IMR-90 (cell line): ENCODE data around the gene SYNM. TPM values are rescaled to one million over a fixed set of nuclear protein-coding genes. Genes with fewer than 3 reads are reported as not detected.

Experiments used
- ATAC-seq: fragments of 200-7000 bp; cut with Tn5 transposase; 2 replicates; pipeline ENCODE4 v1.9.1; 2020; ENCODE audit warnings: low read depth, mild to moderate bottlenecking, moderate library complexity
- BruUV-seq: library from RNA; stranded (reverse); fragments of 400-500 nt; replicated peaks from 2 replicates; lab custom pipeline; 2021; lab: Mats Ljungman, UMichigan
- CTCF ChIA-PET: fragments of 300-600 bp; formaldehyde crosslinking; extraction: SDS; loops from one replicate; lab custom pipeline; 2021; ENCODE audit warnings: antibody characterized with exemption; lab: Yijun Ruan, JAX
- POLR2A ChIA-PET: fragments of 300-600 bp; sonication (Branson Sonifier 250); formaldehyde crosslinking; loops from one replicate; lab custom pipeline; 2022; ENCODE audit warnings: antibody characterized with exemption; ENCODE audit not compliant: unreplicated experiment; lab: Charles Lee
- DNase-seq: peaks from one replicate; pipeline ENCODE4 v3.0.0; 2013
- H2AFZ ChIP-seq: replicated peaks from 2 replicates; pipeline ENCODE3; 2013; ENCODE audit warnings: low read length, mild to moderate bottlenecking; ENCODE audit not compliant: poor library complexity
- H2AK5ac ChIP-seq: 2 replicates; pipeline ENCODE4 v1.6.1; 2013; ENCODE audit warnings: low read depth, low read length, inconsistent platforms
- H2AK9ac ChIP-seq: replicated peaks from 2 replicates; pipeline ENCODE3; 2013; ENCODE audit warnings: mild to moderate bottlenecking, low read depth, low read length, moderate library complexity; ENCODE audit not compliant: poor library complexity
- H2BK120ac ChIP-seq: 2 replicates; pipeline ENCODE4 v1.6.1; 2013; ENCODE audit warnings: low read depth, low read length, inconsistent platforms
- H2BK15ac ChIP-seq: 3 replicates; pipeline ENCODE4 v1.6.1; 2013; ENCODE audit warnings: low read depth, low read length, inconsistent platforms
- H2BK20ac ChIP-seq: 2 replicates; pipeline ENCODE4 v1.6.1; 2013; ENCODE audit warnings: low read depth, mild to moderate bottlenecking, inconsistent platforms, low read length, moderate library complexity
- H2BK5ac ChIP-seq: 2 replicates; pipeline ENCODE4 v1.6.1; 2013; ENCODE audit warnings: mild to moderate bottlenecking, low read depth, low read length, inconsistent platforms; ENCODE audit not compliant: poor library complexity, severe bottlenecking
- H3K14ac ChIP-seq: replicated peaks from 2 replicates; pipeline ENCODE4 v1.6.1; 2013; ENCODE audit warnings: low read depth, low read length, inconsistent platforms
- H3K18ac ChIP-seq: 2 replicates; pipeline ENCODE4 v1.6.1; 2013; ENCODE audit warnings: low read depth, low read length, control low read depth
- H3K23ac ChIP-seq: 2 replicates; pipeline ENCODE4 v1.6.1; 2013; ENCODE audit warnings: low read depth, low read length, inconsistent platforms
- H3K27ac ChIP-seq: 2 replicates; pipeline ENCODE4 v1.5.1; 2013; ENCODE audit warnings: mild to moderate bottlenecking, control low read depth, low read length; ENCODE audit not compliant: insufficient read depth
- H3K27me3 ChIP-seq: 2 replicates; pipeline ENCODE4 v1.6.1; 2013; ENCODE audit warnings: low read length; ENCODE audit not compliant: control insufficient read depth, insufficient read depth
- H3K36me3 ChIP-seq: 2 replicates; pipeline ENCODE4 v1.6.1; 2013; ENCODE audit warnings: low read length, mixed read lengths; ENCODE audit not compliant: control insufficient read depth, insufficient read depth
- H3K4ac ChIP-seq: 2 replicates; pipeline ENCODE4 v1.6.1; 2013; ENCODE audit warnings: low read depth, low read length, inconsistent platforms
- H3K4me1 ChIP-seq: 2 replicates; pipeline ENCODE4 v1.6.1; 2013; ENCODE audit warnings: low read length, mixed read lengths; ENCODE audit not compliant: control insufficient read depth, insufficient read depth
- H3K4me2 ChIP-seq: 2 replicates; pipeline ENCODE4 v1.6.1; 2013; ENCODE audit warnings: low read depth, mild to moderate bottlenecking, control low read depth, low read length, moderate library complexity
- H3K4me3 ChIP-seq: 2 replicates; pipeline ENCODE4 v1.5.1; 2013; ENCODE audit warnings: low read depth, mild to moderate bottlenecking, control low read depth, low read length, moderate library complexity; ENCODE audit not compliant: insufficient read depth
- H3K56ac ChIP-seq: 2 replicates; pipeline ENCODE4 v1.6.1; 2013; ENCODE audit warnings: low read length, inconsistent platforms; ENCODE audit not compliant: insufficient read depth; ENCODE audit errors: extremely low read depth
- H3K79me1 ChIP-seq, 2 experiments: 2 replicates each; pipeline ENCODE4 v1.6.1; 2013; ENCODE audit warnings: low read length in 2 of 2, inconsistent platforms in 1 of 2, low read depth in 1 of 2
- H3K9ac ChIP-seq: 2 replicates; pipeline ENCODE4 v1.6.1; 2013; ENCODE audit warnings: low read depth, low read length, control low read depth
- H3K9me1 ChIP-seq: 2 replicates; pipeline ENCODE4 v1.6.1; 2013; ENCODE audit warnings: low read length, inconsistent platforms; ENCODE audit not compliant: insufficient read depth
- H3K9me3 ChIP-seq: 2 replicates; pipeline ENCODE4 v1.6.1; 2013; ENCODE audit warnings: low read length; ENCODE audit not compliant: control insufficient read depth, insufficient read depth
- H4K20me1 ChIP-seq: 2 replicates; pipeline ENCODE4 v1.6.1; 2013; ENCODE audit warnings: low read length, inconsistent platforms; ENCODE audit not compliant: insufficient read depth
- H4K5ac ChIP-seq: 2 replicates; pipeline ENCODE4 v1.6.1; 2013; ENCODE audit warnings: mild to moderate bottlenecking, low read depth, low read length, control low read depth
- H4K8ac ChIP-seq, 2 experiments: 2 replicates each; pipeline ENCODE4 v1.6.1; 2013; ENCODE audit warnings: low read depth in 2 of 2, low read length in 2 of 2, control low read depth in 1 of 2, inconsistent platforms in 1 of 2
- H4K91ac ChIP-seq: 2 replicates; pipeline ENCODE4 v1.6.1; 2013; ENCODE audit warnings: low read depth, low read length, inconsistent platforms; ENCODE audit not compliant: insufficient read depth
- BHLHE40 ChIP-seq: fragments of 150-350 bp; IDR thresholded peaks from 2 replicates; pipeline ENCODE4 v1.6.1; 2016; ENCODE audit warnings: mild to moderate bottlenecking, low read depth, low read length
- CEBPB ChIP-seq: IDR thresholded peaks from 2 replicates; pipeline ENCODE4 v1.6.1; 2012; ENCODE audit warnings: low read depth, low read length, improper control_type of control experiment
- CTCF ChIP-seq: conservative IDR thresholded peaks from 2 replicates; pipeline ENCODE4 v1.5.1; 2012; ENCODE audit warnings: mild to moderate bottlenecking, low read depth, low read length, improper control_type of control experiment
- ELK1 ChIP-seq: fragments of 150-350 bp; IDR thresholded peaks from 2 replicates; pipeline ENCODE4 v1.6.1; 2016; ENCODE audit warnings: low read depth, mild to moderate bottlenecking, low read length, moderate library complexity, borderline replicate concordance
- MAZ ChIP-seq: IDR thresholded peaks from 2 replicates; pipeline ENCODE4 v1.6.1; 2012; ENCODE audit warnings: low read depth, mild to moderate bottlenecking, low read length, improper control_type of control experiment, moderate library complexity, borderline replicate concordance
- RAD21 ChIP-seq: IDR thresholded peaks from 2 replicates; pipeline ENCODE4 v1.6.1; 2012; ENCODE audit warnings: low read length, improper control_type of control experiment
- WGBS, 2 experiments: methylation state at CpG; one replicate each; pipeline versions ENCODE4 v1.1.5 to v1.1.7; 2013; ENCODE audit warnings: missing lambda C conversion rate in 2 of 2; ENCODE audit not compliant: insufficient read length in 1 of 2; ENCODE audit errors: extremely low coverage in 2 of 2; 5-methylcytosine and 5-hydroxymethylcytosine counted together
- dilution Hi-C: fragments of 300-500 bp; cut with HindIII; formaldehyde crosslinking; loops from one replicate; pipeline ENCODE4 v1.14.3; 2018; ENCODE audit warnings: low sequenced_read_pairs; ENCODE audit not compliant: unreplicated experiment
- in situ Hi-C: fragments of 300-500 bp; cut with MboI; formaldehyde crosslinking; loops from 3 replicates; pipeline ENCODE4 v1.14.3; 2019; ENCODE audit warnings: low sequenced_read_pairs, inconsistent platforms, mixed read lengths
- intact Hi-C: fragments of 100-400 bp; cut with micrococcal nuclease; formaldehyde crosslinking; loops from 2 replicates; pipeline ENCODE4 v1.10.0; 2022
- polyA plus RNA-seq, 3 experiments: library from polyadenylated mRNA; depleted of rRNA; stranded (reverse); fragments of >200 nt; gene quantifications; 2 replicates each; pipeline ENCODE4 v1.2.3, GENCODE V29; 2012; ENCODE audit warnings: low replicate concordance in 1 of 3
- total RNA-seq: library from RNA; depleted of rRNA; stranded (reverse); fragments of >200 nt; gene quantifications from 2 replicates; pipeline ENCODE4 v1.2.3, GENCODE V29; 2012

The SYNM gene
- total and polyA plus RNA-seq, 2 of the 4 experiments (the other 2 are of a cell fraction) = 2.1 to 3.4 TPM

DNA sequence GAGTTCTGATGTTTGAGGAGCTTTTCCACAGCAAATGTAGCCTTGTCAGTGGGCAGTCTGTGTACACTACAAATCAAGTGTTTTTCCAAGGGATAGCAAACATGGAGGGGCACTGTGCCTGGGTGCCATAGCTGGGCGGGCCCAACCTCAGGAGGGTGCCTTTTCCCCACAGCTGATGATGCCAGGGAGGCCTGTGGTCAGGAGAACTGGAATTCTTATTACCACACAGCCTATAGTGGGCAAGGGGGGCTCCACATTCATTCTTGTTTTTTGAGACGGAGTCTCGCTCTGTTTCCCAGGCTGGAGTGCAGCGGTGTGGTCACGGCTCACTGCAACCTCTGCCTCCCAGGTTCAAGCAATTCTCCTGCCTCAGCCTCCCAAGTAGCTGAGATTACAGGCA lies 41.8 kb downstream of the SYNM start:
- Histone ChIP-seq H3K4me3 (no peak overlapping the region), H3K36me3 (peaks cover 10% of the 10 kb centered on the region; the same call in 1 of the 2 replicates), H2BK5ac (no peak overlapping the region), H4K5ac (no peak overlapping the region), H2AFZ (no peak overlapping the region), H3K4ac (no peak overlapping the region), H3K23ac (no peak overlapping the region), H3K9me3 (no peaks in the 10 kb centered on the region), H3K56ac (no peak overlapping the region), H3K79me1 (no peaks in the 10 kb centered on the region; a peak in 1 of 4 replicates), H3K9ac (no peak overlapping the region), H3K14ac (no peak overlapping the region), H2BK120ac (no peak overlapping the region), H2BK20ac (no peak overlapping the region), H4K8ac (no peak overlapping the region), H4K91ac (no peak overlapping the region), H2AK5ac (no peak overlapping the region), H2BK15ac (no peak overlapping the region), H3K27ac (no peak overlapping the region), H2AK9ac (no peak overlapping the region), H3K18ac (no peak overlapping the region), H3K4me1 (peaks cover 9% of the 10 kb centered on the region), H3K4me2 (no peak overlapping the region), H3K27me3 (no peaks in the 10 kb centered on the region), H3K9me1 (0 out of 2 replicates have a peak, but pooled peaks cover 12% of the 10 kb centered on the region), H4K20me1 (no peaks in the 10 kb centered on the region)
- POLR2A ChIA-PET = interaction anchor here (0.6 kb wide), 1 partner anchor 12 kb away, joined by 3 read pairs; no protein-coding TSS in a partner anchor
- CTCF ChIA-PET = no interaction called here
- in situ Hi-C loops = no loop called here
- dilution Hi-C loops = no loop called here
- no TSS peak for BruUV-seq
- TF ChIP-seq CEBPB (no peak), ELK1 (no peak), RAD21 (no peak), BHLHE40 (no peak), CTCF (no peak), MAZ (no peak)
- ATAC-seq = no peak
- intact Hi-C loops = no loop called here
- no peak for DNase-seq
- WGBS, 2 experiments = no CpG with 5 or more reads among the region's 5 CpGs
